ENCODE measurements around the gene ADSS2.

- TF ChIP-seq CEBPB (IDR thresholded peaks at IDR 0.05; ENCODE audit: low read depth) = no peak
- TF ChIP-seq POLR2A (IDR thresholded peaks at IDR 0.05; ENCODE audit: borderline replicate concordance, extremely low read depth, insufficient read depth, insufficient read length) = no peak
- no peak for TF ChIP-seq CTCF (IDR thresholded peaks at IDR 0.05 in 2 of 3, conservative IDR thresholded peaks at IDR 0.05 in 1 of 3; ENCODE audit: borderline replicate concordance in 1 of 3, insufficient read depth in 1 of 3, low read depth in 2 of 3, low read length in 2 of 3)
- TF ChIP-seq YY1 (IDR thresholded peaks at IDR 0.05; ENCODE audit: extremely low read depth, insufficient replicate concordance, low read depth, low read length) = no peak
- no peak for TF ChIP-seq POLR2AphosphoS5 (IDR thresholded peaks at IDR 0.05; ENCODE audit: low read depth, low read length)
- TF ChIP-seq, protein P1, sequence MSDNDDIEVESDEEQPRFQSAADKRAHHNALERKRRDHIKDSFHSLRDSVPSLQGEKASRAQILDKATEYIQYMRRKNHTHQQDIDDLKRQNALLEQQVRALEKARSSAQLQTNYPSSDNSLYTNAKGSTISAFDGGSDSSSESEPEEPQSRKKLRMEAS (IDR thresholded peaks at IDR 0.05) = no peak
- no peak for TF ChIP-seq EZH2phosphoT487 (IDR thresholded peaks at IDR 0.05; ENCODE audit: borderline replicate concordance)
- TF ChIP-seq, protein P2, sequence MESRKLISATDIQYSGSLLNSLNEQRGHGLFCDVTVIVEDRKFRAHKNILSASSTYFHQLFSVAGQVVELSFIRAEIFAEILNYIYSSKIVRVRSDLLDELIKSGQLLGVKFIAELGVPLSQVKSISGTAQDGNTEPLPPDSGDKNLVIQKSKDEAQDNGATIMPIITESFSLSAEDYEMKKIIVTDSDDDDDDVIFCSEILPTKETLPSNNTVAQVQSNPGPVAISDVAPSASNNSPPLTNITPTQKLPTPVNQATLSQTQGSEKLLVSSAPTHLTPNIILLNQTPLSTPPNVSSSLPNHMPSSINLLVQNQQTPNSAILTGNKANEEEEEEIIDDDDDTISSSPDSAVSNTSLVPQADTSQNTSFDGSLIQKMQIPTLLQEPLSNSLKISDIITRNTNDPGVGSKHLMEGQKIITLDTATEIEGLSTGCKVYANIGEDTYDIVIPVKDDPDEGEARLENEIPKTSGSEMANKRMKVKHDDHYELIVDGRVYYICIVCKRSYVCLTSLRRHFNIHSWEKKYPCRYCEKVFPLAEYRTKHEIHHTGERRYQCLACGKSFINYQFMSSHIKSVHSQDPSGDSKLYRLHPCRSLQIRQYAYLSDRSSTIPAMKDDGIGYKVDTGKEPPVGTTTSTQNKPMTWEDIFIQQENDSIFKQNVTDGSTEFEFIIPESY (IDR thresholded peaks at IDR 0.05; ENCODE audit: extremely low read depth, insufficient replicate concordance, low read length) = no peak
These were observed 89.8 kb downstream of the ADSS2 start for GRCh38 chr1:244361764-244362473.

All from HCT116 (cell line).